Measurements from ENCODE around the gene OR52J3.

Gene OR52J3

DNA sequence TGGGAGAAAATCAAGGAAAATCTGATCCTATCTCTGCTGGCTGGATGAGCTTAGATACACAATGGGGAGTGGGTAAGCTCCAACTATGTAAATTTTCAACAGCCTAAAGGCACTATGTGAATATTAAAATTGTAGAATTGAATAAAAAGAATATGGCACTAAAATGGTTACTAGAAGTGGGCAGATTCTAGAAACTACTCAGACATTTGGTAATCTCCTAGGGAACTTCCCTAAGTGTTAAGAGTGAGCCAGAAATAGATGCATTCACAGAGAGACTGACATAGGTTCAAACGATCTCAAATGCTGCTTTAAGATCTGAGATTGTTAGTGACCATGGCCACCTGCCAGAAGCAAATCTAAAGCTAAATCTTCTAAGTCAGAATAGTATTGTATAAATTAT is 18.7 kb downstream of the OR52J3 start:
- H3K9me3 Mint-ChIP-seq, result no peaks in the 10 kb centered on the region
- peaks cover 0 to 10% of the 10 kb centered on the region in 2 donors for H3K27me3 Mint-ChIP-seq
- no peak overlapping the region for H3K27ac Mint-ChIP-seq
- H3K4me1 Mint-ChIP-seq, result no peaks in the 10 kb centered on the region
- H3K36me3 Mint-ChIP-seq, result no peaks in the 10 kb centered on the region
- no peak overlapping the region for H3K4me3 Mint-ChIP-seq
- DNase-seq (no peak), ATAC-seq (replicated peaks) (no peak)

DNA sequence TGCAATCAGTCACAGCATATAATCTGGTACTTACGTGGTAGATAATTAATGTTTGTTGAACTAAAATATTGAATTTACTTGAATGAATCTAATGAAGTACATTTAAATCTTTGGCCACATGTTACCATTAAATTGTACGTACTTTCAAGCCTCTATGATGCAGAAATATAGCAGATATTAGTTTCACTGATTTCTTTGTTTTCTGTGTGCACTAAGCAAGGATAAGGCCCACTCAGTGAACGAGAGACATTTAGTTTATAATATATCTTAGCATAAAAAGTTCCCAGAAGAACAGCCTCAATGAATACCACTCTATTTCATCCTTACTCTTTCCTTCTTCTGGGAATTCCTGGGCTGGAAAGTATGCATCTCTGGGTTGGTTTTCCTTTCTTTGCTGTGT is 22.9 kb downstream of the OR52J3 start, which contains the start of gene OR52E1:
Gene OR52E1, plus strand, starts transcription at position 301 of the 400 bp plus-strand sequence.
- no peak within 1 kb of the TSS for H3K27ac Mint-ChIP-seq
- no peaks in the 10 kb centered on the region for H3K4me1 Mint-ChIP-seq
- H3K27me3 Mint-ChIP-seq, result peaks cover 0 to 6% of the 10 kb centered on the region in 2 donors
- no peak for ATAC-seq (replicated peaks)
- H3K36me3 Mint-ChIP-seq, result no peaks in the 10 kb centered on the region
- no peak for DNase-seq
- no peaks in the 10 kb centered on the region for H3K9me3 Mint-ChIP-seq
- no peak within 1 kb of the TSS for H3K4me3 Mint-ChIP-seq

DNA sequence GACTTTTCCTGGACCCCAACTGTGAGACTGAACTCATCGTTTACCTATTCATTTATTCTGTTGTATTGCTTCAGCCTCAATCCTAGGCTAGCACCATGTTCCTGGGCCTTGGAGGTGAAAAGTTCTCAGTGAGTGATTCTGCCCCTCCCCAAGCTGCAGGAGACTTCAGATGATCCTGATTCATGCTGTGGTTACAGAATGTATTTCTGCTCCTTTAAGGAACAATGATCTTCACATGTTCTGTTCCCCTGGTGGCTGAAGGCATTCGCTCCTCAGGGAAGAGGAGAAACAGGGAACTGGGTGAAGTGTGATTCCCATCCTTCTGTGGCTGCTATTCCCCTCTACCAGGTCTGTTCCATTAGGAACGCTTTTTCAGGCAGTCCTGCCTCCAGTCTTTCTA is 25.5 kb downstream of the OR52J3 start:
- DNase-seq, result no peak
- no peak overlapping the region for H3K4me3 Mint-ChIP-seq
- no peaks in the 10 kb centered on the region for H3K27me3 Mint-ChIP-seq
- ATAC-seq (replicated peaks), result no peak
- no peak overlapping the region for H3K27ac Mint-ChIP-seq
- H3K36me3 Mint-ChIP-seq, result no peaks in the 10 kb centered on the region
- H3K9me3 Mint-ChIP-seq, result no peaks in the 10 kb centered on the region
- H3K4me1 Mint-ChIP-seq, result no peaks in the 10 kb centered on the region

DNA sequence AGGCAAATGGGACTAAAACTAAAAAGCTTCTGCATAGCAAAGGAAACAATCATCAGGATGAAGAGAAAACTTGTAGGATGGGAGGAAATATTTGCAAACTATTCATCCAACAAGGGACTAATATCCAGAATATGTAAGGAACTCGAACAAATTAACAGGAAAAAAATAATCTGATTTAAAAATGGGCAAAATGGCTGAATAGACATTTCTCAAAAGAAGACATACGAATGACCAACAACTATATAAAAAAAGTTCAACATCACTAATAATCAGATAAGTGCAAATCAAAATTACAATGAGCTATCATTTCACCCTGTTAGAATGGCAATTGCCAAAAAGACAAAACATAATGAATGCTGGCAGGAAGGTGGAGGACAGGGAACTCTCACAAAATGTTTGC is 35.1 kb downstream of the OR52J3 start:
- ATAC-seq (replicated peaks) (no peak), DNase-seq (no peak)
- Mint-ChIP-seq H3K27me3 (peaks cover 0 to 6% of the 10 kb centered on the region in 2 donors), H3K36me3 (no peaks in the 10 kb centered on the region), H3K27ac (no peak overlapping the region), H3K4me3 (no peak overlapping the region), H3K9me3 (peaks cover 0 to 2% of the 10 kb centered on the region in 2 donors), H3K4me1 (no peaks in the 10 kb centered on the region)

DNA sequence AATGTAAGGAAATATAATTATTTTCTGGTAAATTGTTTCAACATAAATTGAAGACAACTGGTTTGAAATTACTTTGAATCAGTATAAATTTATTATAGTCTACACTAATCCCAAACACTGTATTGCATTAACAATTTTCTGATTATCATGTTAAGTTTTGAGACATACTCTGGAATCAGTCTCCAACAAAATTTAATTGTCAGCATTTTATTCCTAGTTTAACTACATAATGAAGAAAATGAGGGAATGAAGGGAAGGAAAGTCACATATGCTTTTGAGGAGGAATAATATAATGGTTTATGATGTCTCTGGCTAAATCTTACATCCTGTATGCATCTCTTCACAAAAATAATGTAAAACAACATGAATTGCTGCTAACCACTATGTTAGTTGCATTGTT is 37.3 kb downstream of the OR52J3 start:
- DNase-seq, result no peak
- Mint-ChIP-seq H3K27me3 (peaks cover 0 to 6% of the 10 kb centered on the region in 2 donors), H3K9me3 (peaks cover 0 to 2% of the 10 kb centered on the region in 2 donors), H3K4me1 (no peaks in the 10 kb centered on the region), H3K4me3 (no peak overlapping the region), H3K36me3 (no peaks in the 10 kb centered on the region), H3K27ac (no peak overlapping the region)
- no peak for ATAC-seq (replicated peaks)

DNA sequence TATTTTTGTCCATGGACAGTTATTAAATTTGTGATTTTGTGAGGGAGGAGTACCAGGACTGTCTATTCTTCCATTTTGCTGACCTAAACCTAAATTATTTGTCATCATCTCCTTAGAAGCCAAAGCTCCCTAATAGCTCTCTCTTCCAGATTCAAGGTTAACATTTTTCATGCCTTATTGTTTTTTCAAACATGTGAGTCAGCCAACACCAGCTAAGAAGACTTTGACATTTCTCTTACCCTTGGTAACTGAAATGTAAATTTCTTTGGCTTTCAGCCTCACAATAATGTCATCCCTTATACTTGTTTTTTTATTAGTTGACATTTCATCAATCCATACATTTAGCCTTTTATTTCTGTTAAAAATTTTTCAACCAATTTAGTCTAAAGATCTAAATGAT is 42.2 kb downstream of the OR52J3 start:
- no peaks in the 10 kb centered on the region for H3K9me3 Mint-ChIP-seq
- H3K27me3 Mint-ChIP-seq, result peaks cover 4 to 12% of the 10 kb centered on the region in 2 donors
- H3K36me3 Mint-ChIP-seq, result no peaks in the 10 kb centered on the region
- H3K4me1 Mint-ChIP-seq, result no peaks in the 10 kb centered on the region
- H3K4me3 Mint-ChIP-seq, result no peak overlapping the region
- ATAC-seq (replicated peaks) (no peak), DNase-seq (no peak)
- no peak overlapping the region for H3K27ac Mint-ChIP-seq

DNA sequence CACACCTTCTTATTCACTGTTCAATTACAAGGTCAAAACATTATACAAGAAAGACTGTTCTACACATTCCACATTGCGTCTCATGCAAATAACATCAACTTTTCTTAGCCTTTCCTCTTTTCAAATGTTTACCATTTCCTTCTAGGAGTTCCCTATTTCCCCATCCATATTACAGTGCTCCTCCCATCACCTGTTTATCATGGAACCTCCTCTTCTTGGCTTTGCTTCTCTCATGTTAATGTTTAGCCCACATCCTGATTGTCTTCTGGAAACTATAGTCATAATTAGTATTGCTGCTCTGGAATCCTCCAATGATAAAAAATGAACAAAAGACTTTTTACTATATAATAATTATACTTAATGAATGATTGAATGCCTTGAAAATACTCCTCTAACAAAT is 44.3 kb downstream of the OR52J3 start:
- H3K27ac Mint-ChIP-seq, result no peak overlapping the region
- H3K9me3 Mint-ChIP-seq, result peaks cover 2 to 4% of the 10 kb centered on the region in 2 donors
- H3K4me3 Mint-ChIP-seq, result no peak overlapping the region
- ATAC-seq (replicated peaks) (no peak), DNase-seq (no peak)
- no peaks in the 10 kb centered on the region for H3K4me1 Mint-ChIP-seq
- peaks cover 4 to 12% of the 10 kb centered on the region in 2 donors for H3K27me3 Mint-ChIP-seq
- H3K36me3 Mint-ChIP-seq, result no peaks in the 10 kb centered on the region

DNA sequence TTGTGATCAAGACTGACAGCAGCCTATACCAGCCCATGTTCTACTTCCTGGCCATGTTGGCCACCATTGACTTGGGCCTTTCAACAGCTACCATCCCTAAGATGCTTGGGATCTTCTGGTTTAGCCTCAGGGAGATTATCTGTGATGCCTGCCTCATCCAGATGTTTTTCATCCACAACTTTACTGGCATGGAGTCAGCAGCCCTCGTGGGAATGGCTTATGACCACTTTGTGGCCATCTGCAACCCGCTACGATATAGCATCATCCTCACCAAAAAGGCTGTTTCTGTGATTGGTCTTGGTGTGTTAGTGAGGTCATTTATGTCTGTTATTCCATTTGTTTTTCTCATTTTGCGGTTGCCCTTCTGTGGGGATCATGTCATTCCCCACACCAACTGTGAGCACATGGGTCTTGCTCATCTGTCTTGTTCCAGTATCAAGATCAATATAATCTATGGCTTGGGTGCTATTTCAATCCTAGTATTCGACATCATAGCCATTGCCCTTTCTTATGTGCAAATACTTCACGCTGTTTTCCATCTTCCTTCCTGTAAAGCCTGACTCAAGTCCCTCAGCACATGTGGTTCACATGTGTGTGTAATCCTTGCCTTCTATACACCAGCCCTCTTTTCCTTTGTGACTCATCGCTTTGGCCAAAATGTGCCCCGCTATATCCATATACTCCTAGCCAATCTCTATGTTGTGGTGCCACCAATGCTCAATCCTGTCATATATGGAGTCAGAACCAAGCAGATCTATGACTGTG is 46.7 kb downstream of the OR52J3 start:
- H3K9me3 Mint-ChIP-seq, result peaks cover 2 to 4% of the 10 kb centered on the region in 2 donors
- H3K27ac Mint-ChIP-seq, result no peak overlapping the region
- no peak for ATAC-seq (replicated peaks)
- no peak overlapping the region for H3K4me3 Mint-ChIP-seq
- DNase-seq, result no peak
- H3K4me1 Mint-ChIP-seq, result no peaks in the 10 kb centered on the region
- no peaks in the 10 kb centered on the region for H3K36me3 Mint-ChIP-seq
- peaks cover 4 to 12% of the 10 kb centered on the region in 2 donors for H3K27me3 Mint-ChIP-seq

DNA sequence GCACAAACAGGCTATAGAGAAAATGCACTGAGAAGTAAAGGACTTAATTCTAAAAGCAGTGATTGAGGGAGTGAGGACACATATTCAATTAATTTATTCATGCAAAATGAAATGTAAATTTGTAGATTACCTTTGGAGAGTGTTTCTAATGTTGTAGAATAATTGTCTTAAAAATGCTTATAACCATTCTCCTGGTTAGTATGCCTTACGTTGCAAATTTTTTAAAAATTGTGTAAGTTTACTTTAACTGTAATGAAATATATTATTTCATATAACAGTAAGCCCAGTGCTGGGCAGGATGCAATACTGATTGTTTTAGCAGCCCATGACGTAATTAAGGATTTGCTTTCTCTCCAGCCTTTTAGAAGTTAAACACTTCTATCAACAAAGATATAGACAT is 49.7 kb downstream of the OR52J3 start:
- Mint-ChIP-seq H3K4me3 (no peak overlapping the region), H3K9me3 (peaks cover 2 to 4% of the 10 kb centered on the region in 2 donors), H3K27ac (no peak overlapping the region), H3K4me1 (no peaks in the 10 kb centered on the region), H3K27me3 (peaks cover 0 to 6% of the 10 kb centered on the region in 2 donors), H3K36me3 (no peaks in the 10 kb centered on the region)
- DNase-seq (no peak), ATAC-seq (replicated peaks) (no peak)
